AG10803 (cell line): ENCODE results near the gene MICALL2.

ENCODE experiments used
- DNase-seq: peaks from one replicate; pipeline ENCODE4 v3.0.0; 2010; ENCODE audit warnings: low read depth
- H3K4me3 ChIP-seq: 2 replicates; pipeline ENCODE4 v1.5.1; 2011; ENCODE audit warnings: mild to moderate bottlenecking, low read length, control low read depth
- CTCF ChIP-seq: conservative IDR thresholded peaks from 2 replicates; pipeline ENCODE4 v1.5.1; 2011; ENCODE audit warnings: mild to moderate bottlenecking, low read length, control low read depth, inconsistent platforms

Gene MICALL2

DNA sequence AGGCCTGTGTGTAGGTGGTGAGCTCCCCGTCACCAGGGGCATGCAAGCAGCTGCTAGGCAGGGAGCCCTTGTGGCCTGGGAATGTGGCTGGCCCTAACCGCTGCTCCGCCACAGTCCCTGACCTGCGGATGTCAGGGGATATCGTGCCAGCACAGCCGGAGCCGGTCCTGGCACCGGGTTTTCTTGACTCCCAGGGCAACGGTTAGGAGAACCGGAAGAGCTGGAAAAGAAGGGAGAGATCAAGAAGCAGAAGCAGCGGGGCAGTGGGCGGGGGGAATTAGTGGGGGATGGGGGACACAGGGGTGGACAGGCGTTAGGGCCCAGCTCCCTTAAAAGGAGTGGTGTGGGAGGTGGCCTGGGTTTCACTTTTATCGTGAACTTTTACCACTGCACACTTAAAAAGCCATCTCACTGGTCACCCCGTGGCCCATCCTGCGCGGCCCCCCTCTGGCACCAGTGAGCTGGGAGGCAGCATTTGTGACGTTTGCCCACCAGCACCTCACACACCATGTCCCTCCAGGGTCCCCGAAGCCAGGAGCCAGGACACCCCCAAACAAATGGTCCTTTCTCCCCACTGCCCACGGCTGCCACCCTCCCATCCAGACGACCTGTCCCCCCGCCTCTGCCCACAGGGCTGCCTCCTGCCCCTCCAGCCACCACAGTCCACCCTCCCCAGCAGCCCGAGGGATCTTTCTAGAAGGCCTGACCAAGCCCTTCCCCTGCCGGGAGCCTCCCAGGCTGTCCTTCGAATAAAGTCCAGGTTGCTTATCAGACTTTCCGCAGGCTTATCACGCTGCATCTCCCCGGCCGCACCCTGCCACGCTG, 1.8 kb upstream of the MICALL2 start:
- TF ChIP-seq CTCF, result no peak
- peak; percentile 73 for DNase-seq
- peak overlapping the region; percentile 63 for H3K4me3 ChIP-seq

DNA sequence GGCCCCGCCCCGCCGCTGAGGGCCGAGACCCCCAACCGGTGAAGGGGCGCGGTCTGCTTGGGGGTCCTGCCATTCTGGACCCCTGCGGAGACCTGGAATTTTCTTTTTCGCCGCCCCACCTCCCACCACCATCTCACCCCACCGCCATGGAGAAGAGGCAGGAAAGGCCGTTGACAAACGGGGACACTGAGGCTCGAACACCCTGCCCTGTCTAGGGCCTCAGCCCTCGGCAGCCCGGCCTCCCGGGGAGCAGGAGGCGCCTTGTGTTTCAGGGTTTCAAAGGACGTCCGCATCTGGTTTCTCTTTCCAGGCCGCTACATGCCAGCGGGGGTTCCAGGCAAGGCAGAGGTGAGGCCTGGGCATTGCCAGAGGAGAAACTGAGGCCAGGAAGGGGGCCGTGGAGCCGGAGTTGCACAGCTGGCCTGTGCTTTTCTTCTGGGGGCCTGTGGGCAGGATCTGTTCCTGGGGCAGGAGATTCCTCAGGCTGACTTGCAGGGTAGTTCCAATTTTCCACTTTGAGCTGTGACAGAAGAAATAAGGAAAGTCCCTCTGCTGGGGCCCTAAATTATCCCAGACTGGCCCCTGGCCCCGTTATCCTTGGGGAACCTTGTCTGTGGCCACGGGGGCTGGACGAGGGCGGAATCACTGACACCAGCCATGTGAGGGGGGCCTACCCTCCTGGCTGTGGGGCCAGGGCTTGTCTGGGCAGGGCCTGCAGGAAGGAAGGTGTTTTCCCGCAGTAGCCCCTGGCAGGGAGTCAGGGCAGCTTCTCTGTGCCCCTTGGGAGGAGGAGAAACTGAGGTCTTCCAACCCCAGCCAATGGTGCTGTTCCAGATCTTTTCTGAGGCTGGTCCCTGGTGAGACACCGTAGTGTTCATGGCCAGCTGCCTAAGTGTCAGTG, 900 bp upstream of the MICALL2 start:
- TF ChIP-seq CTCF, result no peak
- peak; percentile 21 for DNase-seq
- peak overlapping the region; percentile 63 for H3K4me3 ChIP-seq

DNA sequence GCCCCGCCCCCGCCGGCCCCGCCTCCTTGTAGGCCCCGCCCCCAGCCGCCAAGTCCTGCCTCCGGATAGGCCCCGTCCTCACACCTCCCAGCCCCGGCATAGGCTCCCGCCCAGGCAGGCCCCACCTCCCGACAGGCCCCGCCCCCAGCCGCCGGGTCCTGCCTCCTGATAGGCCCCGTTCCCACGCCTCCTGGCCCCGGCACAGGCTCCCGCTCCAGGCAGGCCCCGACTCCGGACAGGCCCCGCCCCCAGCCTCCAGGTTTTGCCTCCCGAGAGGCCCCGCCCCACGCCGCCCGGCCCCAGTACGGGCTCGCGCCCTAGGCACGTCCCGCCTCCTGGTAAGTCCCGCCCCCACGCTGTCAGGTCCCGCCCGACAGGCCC, 232 bp upstream of the MICALL2 start:
- peak overlapping the region; percentile 92 for H3K4me3 ChIP-seq
- DNase-seq, result peak; percentile 98
- TF ChIP-seq CTCF, result no peak

DNA sequence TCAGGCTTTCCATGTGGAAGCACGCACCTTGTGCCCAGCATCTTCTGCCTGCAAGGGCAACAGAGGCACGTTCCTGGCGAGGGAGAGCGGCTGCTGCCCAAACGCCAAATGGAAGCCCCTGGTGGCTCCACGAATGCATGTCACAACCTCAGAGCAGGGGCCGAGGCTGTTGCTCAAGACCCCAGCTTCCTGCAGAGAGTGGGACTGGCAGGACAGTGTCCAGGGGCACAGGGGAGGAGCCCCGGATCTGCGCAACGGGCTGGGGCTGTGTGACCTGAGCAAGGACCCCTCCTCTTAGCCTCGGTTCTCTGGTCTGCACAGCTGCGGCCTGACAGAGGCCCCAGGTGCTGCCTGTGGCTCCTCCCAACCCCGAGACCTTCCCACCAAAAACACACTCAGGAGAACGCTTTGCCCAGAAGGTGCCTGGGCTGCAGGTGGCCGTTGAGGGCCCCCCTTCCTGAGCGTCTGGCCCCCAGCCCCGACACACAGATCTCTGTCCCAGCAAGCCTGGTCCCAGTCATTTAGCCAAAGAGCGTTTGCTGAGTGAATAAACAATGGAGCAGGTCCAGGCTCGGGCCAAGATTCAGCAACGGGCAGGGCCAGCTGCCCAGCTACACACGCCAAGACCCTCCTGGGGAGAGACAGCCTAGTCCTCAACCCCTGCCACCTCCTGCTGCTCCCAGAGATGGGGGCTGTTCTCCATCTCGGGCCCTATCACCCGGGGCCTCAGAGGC, 1.2 kb downstream of the MICALL2 start:
- no peak for TF ChIP-seq CTCF
- peak overlapping the region; percentile 92 for H3K4me3 ChIP-seq
- DNase-seq, result no peak

DNA sequence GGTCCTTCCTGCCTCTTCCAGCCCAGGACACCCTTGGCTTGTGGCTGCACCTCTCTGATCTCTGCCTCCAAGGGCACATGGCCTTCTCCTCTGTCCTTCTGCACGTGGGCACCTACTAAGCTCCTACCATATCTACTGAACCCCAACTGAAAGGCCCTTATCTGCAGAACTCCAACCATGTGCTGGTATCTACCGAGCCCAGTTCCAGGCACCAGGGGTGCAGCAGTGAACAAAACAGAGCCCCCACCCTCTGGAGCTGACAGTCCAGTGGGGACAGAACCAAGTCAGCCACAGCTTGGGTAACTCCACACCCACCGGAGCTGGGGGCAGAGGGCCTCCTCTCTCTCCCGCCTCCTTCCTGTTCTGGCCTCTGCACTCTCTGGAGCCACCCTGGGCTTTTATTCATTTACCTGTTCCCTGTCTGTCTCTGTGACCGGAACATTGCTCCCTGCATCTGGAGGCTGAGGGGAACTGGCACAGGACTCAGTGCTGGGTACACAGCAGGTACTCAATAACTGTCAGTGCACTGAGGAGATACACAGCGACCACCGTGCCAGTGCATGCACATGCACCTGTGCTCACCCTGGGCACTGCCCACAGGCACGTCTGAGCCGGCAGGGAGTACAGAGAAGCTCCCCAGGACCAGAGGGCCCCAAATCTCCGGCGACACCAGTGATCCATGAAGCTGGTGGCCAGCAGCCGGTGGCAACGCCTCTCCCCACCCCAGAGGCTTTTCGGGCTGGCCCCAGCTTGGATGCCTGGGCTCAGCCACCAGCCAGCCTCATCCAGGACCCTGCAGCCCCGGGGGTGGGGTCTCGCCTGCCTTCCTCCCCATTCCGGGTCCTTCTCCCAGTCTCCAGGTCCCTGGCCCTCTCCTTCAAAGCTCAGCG, 2.0 kb downstream of the MICALL2 start:
- peak overlapping the region; percentile 92 for H3K4me3 ChIP-seq
- DNase-seq, result no peak
- no peak for TF ChIP-seq CTCF

DNA sequence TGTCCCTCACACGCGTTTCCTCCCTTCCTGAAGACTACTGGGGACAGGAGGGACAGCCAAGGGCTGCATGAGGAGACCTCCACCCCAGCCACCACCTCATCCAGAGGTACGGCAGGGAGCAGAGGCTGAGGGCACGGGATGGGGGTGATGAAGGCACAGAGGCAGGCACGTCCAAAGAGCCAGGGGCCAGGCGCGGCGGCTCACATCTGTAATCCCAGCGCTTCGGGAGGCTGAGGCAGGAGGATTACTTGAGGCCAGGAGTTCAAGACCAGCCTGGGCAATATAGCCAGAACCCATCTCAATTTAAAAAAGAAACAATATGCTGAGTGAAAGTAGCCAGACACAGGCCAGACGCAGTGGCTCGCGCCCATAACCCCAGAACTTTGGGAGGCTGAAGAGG, 3.3 kb downstream of the MICALL2 start:
- TF ChIP-seq CTCF, result no peak
- no peak overlapping the region for H3K4me3 ChIP-seq
- DNase-seq, result no peak
